AG04450 (cell line): ENCODE data around the gene CFAP119. TPM values are rescaled to one million over a fixed set of nuclear protein-coding genes. Genes with fewer than 3 reads are reported as not detected.

ENCODE experiments used
- CTCF ChIA-PET: fragments of 300-600, 350-600 bp; formaldehyde crosslinking; extraction: SDS; loops from one replicate; lab custom pipeline; 2022; ENCODE audit warnings: antibody characterized with exemption, inconsistent platforms; lab: Charles Lee
- POLR2A ChIA-PET: fragments of 350-600 bp; formaldehyde crosslinking; extraction: SDS; loops from one replicate; lab custom pipeline; 2021; ENCODE audit warnings: antibody characterized with exemption, inconsistent platforms; lab: Yijun Ruan, JAX
- DNase-seq: peaks from one replicate; pipeline ENCODE4 v3.0.0-alpha.2; 2011; ENCODE audit warnings: low read depth, low spot score
- H3K27ac ChIP-seq: one replicate; pipeline ENCODE4 v1.5.1; 2012; ENCODE audit warnings: low read depth, low read length, control low read depth
- H3K27me3 ChIP-seq: one replicate; pipeline ENCODE4 v1.6.0; 2012; ENCODE audit warnings: low read length; ENCODE audit not compliant: control insufficient read depth, insufficient read depth
- H3K4me3 ChIP-seq: 2 replicates; pipeline ENCODE4 v1.5.1; 2011; ENCODE audit warnings: mild to moderate bottlenecking, low read depth, low read length, control low read depth
- H3K9me3 ChIP-seq: 2 replicates; pipeline ENCODE4 v1.5.1; 2012; ENCODE audit warnings: low read length; ENCODE audit not compliant: control insufficient read depth, insufficient read depth
- CTCF ChIP-seq: IDR thresholded peaks from 2 replicates; pipeline ENCODE4 v1.5.1; 2011; ENCODE audit warnings: low read depth, low read length, control low read depth, inconsistent platforms
- polyA plus RNA-seq: library from polyadenylated mRNA; depleted of rRNA; stranded (reverse); fragments of >200 nt; gene quantifications from 2 replicates; pipeline ENCODE4 v1.2.3, GENCODE V29; 2011

The CFAP119 gene
- polyA plus RNA-seq, 1 experiment, result 3.1 TPM

GRCh38 chr16:30725418-30725792, 36.5 kb downstream of the CFAP119 start:
- TF ChIP-seq CTCF, result no peak
- CTCF ChIA-PET, result interaction anchor here (1.4 kb wide), 1 partner anchor 32 kb away, joined by 4 read pairs; no protein-coding TSS in a partner anchor
- H3K9me3 ChIP-seq, result no peaks in the 10 kb centered on the region
- DNase-seq, result no peak
- no peak overlapping the region for H3K27ac ChIP-seq
- H3K4me3 ChIP-seq, result no peak overlapping the region
- POLR2A ChIA-PET, result interaction anchor here (0.7 kb wide), 1 partner anchor 26 kb away, joined by 9 read pairs; the partner anchor contains the start of gene SRCAP
- H3K27me3 ChIP-seq, result no peaks in the 10 kb centered on the region

- no peak for TF ChIP-seq CTCF
- DNase-seq, result no peak
- no peaks in the 10 kb centered on the region for H3K9me3 ChIP-seq
- no peak overlapping the region for H3K27ac ChIP-seq
- no peaks in the 10 kb centered on the region for H3K27me3 ChIP-seq
- ChIA-PET CTCF (interaction anchor here (1.4 kb wide), 1 partner anchor 31 kb away, joined by 4 read pairs; no protein-coding TSS in a partner anchor), POLR2A (interaction anchor here (0.7 kb wide), 1 partner anchor 26 kb away, joined by 9 read pairs; the partner anchor contains the start of gene SRCAP)
- H3K4me3 ChIP-seq, result no peak overlapping the region
Measured at GRCh38 chr16:30724641-30725417, 37.0 kb downstream of the CFAP119 start.

- POLR2A ChIA-PET, result interaction anchor here (0.7 kb wide), 1 partner anchor 224 kb away, joined by 4 read pairs; no protein-coding TSS in a partner anchor
- no peaks in the 10 kb centered on the region for H3K27me3 ChIP-seq
- H3K9me3 ChIP-seq, result no peaks in the 10 kb centered on the region
- CTCF ChIA-PET, result interaction anchor here (1.4 kb wide), 1 partner anchor 30 kb away, joined by 4 read pairs; no protein-coding TSS in a partner anchor
- H3K27ac ChIP-seq, result no peak overlapping the region
- TF ChIP-seq CTCF, result no peak
- no peak for DNase-seq
- H3K4me3 ChIP-seq, result no peak overlapping the region
Measured at GRCh38 chr16:30723725-30724355, 38.0 kb downstream of the CFAP119 start.

- POLR2A ChIA-PET, result no interaction called here
- no peak for DNase-seq
- Histone ChIP-seq H3K9me3 (no peaks in the 10 kb centered on the region), H3K27ac (no peak overlapping the region), H3K27me3 (no peaks in the 10 kb centered on the region), H3K4me3 (no peak overlapping the region)
- no peak for TF ChIP-seq CTCF
- CTCF ChIA-PET, result interaction anchor here (1.4 kb wide), 1 partner anchor 24 kb away, joined by 3 read pairs; no protein-coding TSS in a partner anchor
Measured at GRCh38 chr16:30722916-30723315, 38.9 kb downstream of the CFAP119 start.
